Retina (tissue), 1 donor: ENCODE measurements around the gene NEDD4L.
"Not testable (repeated sequence)": the region's sequence is repeated elsewhere in the genome, so short reads cannot be mapped to it uniquely, and the experiment has no call there.

ENCODE experiments used
- DNase-seq: peaks from one replicate; pipeline ENCODE4 v3.0.0-alpha.2; 2016

The NEDD4L gene

GRCh38 chr18:58407649-58408407, 363.8 kb downstream of the NEDD4L start:
- no peak for DNase-seq

- DNase-seq, result no peak
These were observed 364.6 kb downstream of the NEDD4L start for GRCh38 chr18:58408665-58409064.

GRCh38 chr18:58409802-58410445, 365.9 kb downstream of the NEDD4L start:
- DNase-seq, result no peak

- DNase-seq, result no peak
These were observed 367.3 kb downstream of the NEDD4L start for GRCh38 chr18:58411323-58411722.

GRCh38 chr18:58412844-58413666, 369.0 kb downstream of the NEDD4L start:
- no peak for DNase-seq

GRCh38 chr18:58413667-58414628, 369.9 kb downstream of the NEDD4L start:
- no peak for DNase-seq

- DNase-seq, result no peak
These were observed 372.1 kb downstream of the NEDD4L start for GRCh38 chr18:58416014-58416703.

DNA sequence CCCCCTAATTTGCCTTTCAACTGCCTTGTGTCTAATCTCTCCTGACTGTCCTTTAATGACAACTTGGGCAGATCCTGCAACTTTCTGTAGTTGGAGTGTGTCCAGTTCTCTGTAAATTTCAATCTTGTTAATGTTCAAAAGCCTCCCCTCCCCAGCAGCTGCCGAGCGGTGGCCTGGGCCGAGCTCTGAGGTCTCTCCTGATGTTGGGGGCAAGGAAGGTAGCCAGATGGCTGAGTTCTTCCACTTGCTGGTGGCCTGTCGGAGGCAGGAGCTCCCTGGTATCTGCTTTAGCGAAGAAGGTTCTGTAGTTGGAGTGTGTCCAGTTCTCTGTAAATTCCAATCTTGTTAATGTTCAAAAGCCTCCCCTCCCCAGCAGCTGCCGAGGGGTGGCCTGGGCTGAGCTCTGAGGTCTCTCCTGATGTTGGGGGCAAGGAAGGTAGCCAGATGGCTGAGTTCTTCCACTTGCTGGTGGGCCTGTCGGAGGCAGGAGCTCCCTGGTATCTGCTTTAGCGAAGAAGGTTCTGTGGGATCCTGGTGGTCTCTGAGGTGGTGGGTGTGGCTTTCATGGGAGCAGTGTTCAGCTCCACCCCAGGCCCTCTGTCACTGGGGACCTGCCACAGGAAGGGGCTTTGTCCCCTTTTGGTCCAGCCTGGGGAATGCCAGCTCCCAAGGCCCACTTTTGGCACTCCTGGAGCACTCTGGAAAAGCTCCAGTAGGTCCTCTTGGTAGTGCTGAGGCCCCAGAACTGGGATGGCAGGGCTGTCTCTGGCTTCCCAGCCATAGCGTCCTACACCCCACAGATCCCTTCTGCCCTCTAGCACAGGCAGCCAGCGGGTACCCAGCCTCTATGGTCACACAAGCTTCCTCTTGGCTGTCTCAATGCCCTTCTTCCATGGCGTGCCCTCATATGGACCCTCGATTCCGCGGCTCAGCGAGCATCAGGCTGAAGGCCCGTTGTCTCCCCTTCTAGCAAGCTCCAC, 373.0 kb downstream of the NEDD4L start:
- no peak for DNase-seq

DNA sequence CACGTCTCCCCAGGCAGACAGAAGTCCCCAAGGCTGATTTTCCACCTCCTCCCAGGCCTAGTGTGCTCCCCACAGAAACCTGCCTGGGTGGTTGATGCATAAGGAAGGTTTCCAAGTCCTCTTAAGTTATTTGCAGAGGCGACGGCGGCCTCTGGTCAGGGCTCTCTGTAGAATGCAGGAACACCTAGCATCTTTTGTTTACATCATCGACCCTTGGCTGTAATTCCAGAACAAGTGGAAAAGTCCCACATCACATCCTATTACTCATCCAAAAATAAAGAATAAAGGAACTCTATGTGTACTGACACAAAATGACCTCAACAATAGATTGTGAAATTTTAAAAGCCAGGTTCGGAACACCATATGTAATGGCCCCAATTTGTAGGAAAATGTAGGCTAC, 373.7 kb downstream of the NEDD4L start:
- no peak for DNase-seq

DNA sequence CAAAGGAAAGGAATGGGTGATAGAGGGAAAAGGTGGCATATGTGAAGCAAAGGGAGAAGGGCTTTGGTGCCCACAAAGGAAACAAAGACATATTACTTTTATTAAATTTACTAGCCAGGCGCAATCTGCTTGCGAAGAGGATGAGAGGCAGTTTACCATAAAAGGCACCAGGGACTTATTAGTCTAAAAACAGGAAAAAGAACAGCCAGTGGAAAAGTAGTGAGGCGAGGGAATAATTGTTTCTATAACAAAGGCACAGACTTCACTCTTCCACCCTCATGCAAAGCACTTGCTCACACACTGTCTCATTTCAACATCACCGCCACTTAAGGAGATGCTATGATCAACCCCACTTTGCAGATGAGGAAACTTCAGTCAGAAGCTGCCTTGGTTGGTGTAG, 374.3 kb downstream of the NEDD4L start:
- no peak for DNase-seq

DNA sequence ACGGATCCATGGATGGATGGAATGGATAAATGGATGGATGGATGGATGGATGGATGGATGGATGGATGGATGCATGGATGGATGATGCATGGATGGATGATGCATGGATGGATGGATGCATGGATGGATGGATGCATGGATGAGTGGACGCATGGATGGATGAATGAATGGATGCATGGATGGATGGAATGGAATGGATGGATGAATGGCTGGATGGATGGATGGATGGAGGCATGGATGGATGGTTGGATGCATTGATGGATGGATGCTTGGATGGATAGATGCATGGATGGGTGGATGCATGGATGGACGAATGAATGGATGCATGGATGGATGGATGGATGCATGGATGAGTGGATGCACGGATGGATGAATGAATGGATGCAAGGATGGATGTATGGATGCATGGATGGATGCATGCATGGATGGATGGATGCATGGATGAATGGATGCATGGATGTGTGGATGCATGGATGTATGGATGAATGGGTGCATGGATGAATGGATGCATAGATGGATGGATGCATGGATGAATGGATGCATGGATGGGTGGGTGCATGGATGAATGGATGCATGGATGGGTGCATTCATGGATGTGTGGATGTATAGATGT, 375.7 kb downstream of the NEDD4L start:
- DNase-seq, result no peak

- DNase-seq, result no peak
These were observed 382.6 kb downstream of the NEDD4L start for GRCh38 chr18:58426611-58427010.

DNA sequence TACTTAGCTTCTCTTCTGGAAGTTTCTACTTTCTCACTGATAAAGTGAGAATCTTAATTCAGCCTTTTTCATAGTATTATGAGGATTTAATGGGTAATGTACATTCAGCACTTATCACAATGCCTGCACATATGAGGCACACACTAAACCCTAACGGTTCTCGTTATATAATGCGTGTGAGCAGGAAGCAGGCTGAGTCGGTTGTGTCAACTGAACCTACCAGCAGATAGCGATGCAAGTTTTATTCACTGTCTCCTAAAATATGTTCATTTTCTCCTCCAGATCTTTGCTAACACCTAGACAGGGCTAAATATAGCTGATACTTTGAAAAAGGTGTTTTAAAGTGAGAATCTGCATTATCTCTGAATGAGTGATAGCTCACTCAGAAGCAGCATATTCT, 383.3 kb downstream of the NEDD4L start:
- no peak for DNase-seq

DNA sequence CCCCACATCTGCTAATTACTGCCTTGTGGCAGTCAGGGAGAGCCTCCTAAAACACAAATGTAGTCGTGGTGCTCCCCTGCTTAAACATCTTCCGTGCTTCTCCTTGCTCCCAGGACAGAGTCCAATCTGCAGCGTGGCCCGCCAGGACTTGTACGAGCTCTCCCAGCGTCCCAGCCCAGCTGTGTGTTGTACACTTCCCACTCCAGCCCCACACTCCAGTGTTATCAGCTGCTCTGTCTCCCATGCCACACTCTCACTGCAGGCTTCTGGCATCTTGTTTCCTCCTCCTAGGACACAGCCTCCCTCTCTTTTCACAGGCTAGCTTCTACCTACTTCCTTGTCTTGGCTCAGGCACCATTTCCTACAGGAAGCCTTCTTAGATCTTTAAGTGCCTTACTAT, 385.4 kb downstream of the NEDD4L start:
- DNase-seq, result no peak

DNA sequence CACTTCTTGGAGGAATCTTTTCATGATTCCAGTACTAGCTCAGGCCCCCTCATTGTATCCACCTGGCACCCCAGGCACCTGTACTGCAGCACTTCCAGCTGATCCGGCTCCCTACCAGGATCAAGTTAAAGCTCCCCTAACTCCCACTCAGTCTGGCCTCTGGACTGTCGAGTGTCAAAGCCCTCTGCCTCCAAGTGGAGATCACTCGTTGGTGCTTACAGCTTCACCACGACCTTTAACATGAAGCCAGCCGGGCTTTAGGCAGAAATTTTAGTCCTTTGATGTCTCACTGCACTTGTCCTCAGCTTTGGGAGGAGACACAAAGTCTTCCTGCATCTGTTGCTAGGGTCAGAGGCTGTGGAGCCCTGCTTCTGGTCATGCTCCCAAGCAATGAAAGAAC, 387.2 kb downstream of the NEDD4L start:
- DNase-seq, result no peak

GRCh38 chr18:58432050-58432727, 388.2 kb downstream of the NEDD4L start:
- DNase-seq, result no peak

GRCh38 chr18:58435221-58436005, 391.4 kb downstream of the NEDD4L start:
- not testable (repeated sequence) for DNase-seq

GRCh38 chr18:58438161-58438957, 394.3 kb downstream of the NEDD4L start:
- DNase-seq, result no peak
